Right atrium auricular region (tissue), 2 donors: ENCODE data around the gene B4GAT1. TPM values are rescaled to one million over a fixed set of nuclear protein-coding genes. Genes with fewer than 3 reads are reported as not detected.
A peak's percentile ranks its signal among the peaks of the same experiment; 100 is the strongest.

Source experiments
- DNase-seq: peaks from one replicate; pipeline ENCODE4 v3.0.0-alpha.2; 2019; ENCODE audit warnings: low spot score
- H3K27ac ChIP-seq, 2 donors: fragments of 200-600 bp; sonication (generic); 1 replicate in 1 of 2; 2 replicates in 1 of 2; pipeline ENCODE4 v1.5.1; 2016 to 2019
- H3K27me3 ChIP-seq, 2 donors: fragments of 200-600 bp; sonication (generic); one replicate each; pipeline versions ENCODE4 v1.5.1 to v1.6.0; 2017 to 2019
- H3K36me3 ChIP-seq: fragments of 200-600 bp; sonication (generic); one replicate; pipeline ENCODE4 v1.5.1; 2016
- H3K4me1 ChIP-seq, 2 donors: fragments of 200-600 bp; sonication (generic); one replicate each; pipeline versions ENCODE4 v1.5.1 to v1.6.0; 2017 to 2019
- H3K4me3 ChIP-seq, 2 donors: fragments of 200-600 bp; sonication (generic); 1 replicate in 1 of 2; 2 replicates in 1 of 2; pipeline ENCODE4 v1.5.1; 2017 to 2019; ENCODE audit warnings: mild to moderate bottlenecking in 1 of 2, moderate library complexity in 1 of 2
- H3K9me3 ChIP-seq, 2 donors: fragments of 200-600 bp; sonication (generic); one replicate each; pipeline ENCODE4 v1.5.1; 2019
- total RNA-seq, 2 donors: library from RNA; depleted of rRNA; stranded (reverse); fragments of >200 nt; gene quantifications; one replicate each; pipeline ENCODE4 v1.1.0, GENCODE V29; 2016
- TF ChIP-seq, protein P1 (sequence below), 2 donors: fragments of 200-600 bp; sonication (generic); IDR thresholded peaks; one replicate each; pipeline ENCODE4 v1.5.1; 2019; ENCODE audit warnings: antibody characterized with exemption in 2 of 2

The B4GAT1 gene
- total RNA-seq, 2 donors from 2014 or later = 61.1 to 64.3 TPM

DNA sequence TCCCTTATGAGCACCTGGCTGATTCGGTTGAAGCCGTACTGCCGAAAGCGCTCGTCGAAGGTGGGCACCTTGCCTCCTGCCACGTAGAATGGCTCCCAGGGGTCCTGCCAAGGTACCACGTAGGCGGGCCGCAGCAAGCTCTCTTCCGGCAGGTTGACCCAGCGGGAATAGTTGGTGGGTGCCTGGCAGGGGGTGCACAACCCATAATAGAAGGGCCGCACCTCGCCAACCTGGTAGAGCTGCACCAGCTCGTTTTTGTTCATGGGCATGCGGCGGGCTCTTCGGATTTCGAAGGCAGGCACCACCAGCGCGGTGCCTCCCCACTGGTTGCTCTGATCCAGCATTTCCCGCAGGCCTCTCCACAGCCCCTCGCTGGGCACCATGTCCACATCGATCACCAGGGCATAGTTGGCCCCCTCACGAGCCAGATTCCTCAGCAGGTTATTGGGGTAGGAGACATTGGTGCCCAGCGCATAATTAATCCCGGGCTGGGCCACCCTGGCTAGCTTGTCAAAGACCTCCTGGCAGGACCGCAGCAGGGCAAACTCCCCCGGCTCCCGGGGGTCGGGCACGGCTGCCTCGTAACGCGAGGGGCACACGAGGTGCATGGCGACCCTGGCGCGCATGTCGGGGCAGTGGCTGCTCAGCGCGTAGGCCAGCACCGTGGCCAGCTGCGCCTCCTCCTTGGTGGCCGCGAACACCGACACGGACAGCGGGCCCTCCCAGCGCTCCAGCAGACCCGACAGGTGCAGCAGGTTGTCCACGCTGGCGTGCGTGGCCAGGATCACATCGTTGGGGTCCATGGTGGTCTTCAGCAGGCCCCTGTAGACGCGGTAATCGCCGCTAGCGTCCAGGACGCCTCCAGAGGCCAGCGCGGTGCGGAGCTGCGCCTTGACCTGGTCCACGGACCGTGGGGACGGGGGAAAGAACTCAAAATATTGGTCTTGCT, 679 bp downstream of the B4GAT1 start:
- Histone ChIP-seq H3K27ac (peak overlapping the region; percentile 77 to 91), H3K36me3 (peaks cover under 1% of the 10 kb centered on the region), H3K27me3 (no peaks in the 10 kb centered on the region), H3K4me1 (peaks cover 0 to 39% of the 10 kb centered on the region in 2 donors), H3K9me3 (no peaks in the 10 kb centered on the region), H3K4me3 (peak overlapping the region; percentile 72 to 85)
- TF ChIP-seq, protein P1, sequence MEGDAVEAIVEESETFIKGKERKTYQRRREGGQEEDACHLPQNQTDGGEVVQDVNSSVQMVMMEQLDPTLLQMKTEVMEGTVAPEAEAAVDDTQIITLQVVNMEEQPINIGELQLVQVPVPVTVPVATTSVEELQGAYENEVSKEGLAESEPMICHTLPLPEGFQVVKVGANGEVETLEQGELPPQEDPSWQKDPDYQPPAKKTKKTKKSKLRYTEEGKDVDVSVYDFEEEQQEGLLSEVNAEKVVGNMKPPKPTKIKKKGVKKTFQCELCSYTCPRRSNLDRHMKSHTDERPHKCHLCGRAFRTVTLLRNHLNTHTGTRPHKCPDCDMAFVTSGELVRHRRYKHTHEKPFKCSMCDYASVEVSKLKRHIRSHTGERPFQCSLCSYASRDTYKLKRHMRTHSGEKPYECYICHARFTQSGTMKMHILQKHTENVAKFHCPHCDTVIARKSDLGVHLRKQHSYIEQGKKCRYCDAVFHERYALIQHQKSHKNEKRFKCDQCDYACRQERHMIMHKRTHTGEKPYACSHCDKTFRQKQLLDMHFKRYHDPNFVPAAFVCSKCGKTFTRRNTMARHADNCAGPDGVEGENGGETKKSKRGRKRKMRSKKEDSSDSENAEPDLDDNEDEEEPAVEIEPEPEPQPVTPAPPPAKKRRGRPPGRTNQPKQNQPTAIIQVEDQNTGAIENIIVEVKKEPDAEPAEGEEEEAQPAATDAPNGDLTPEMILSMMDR (IDR thresholded peaks at IDR 0.05) = no peak
- DNase-seq = no peak

DNA sequence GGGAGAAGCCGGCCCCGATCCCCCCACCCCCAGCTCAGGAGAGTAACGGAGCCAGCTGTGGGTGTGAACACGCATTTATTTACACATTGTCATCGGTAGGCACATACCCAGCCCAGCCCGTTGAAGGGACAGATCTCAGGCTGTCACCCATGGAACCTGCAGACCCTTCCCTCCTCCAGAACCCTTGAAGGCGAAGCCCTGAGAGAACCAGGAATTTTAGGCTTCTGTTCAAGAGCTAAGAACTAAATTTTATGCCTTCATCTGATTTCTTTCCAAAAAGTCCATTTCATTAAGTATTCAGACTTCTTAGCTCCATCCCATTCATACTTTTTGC, 2.1 kb downstream of the B4GAT1 start:
- H3K36me3 ChIP-seq = peaks cover 15% of the 10 kb centered on the region
- H3K27ac ChIP-seq = peak overlapping the region; percentile 60 to 66
- H3K4me3 ChIP-seq = peak overlapping the region; percentile 62 to 81
- peaks cover 0 to 39% of the 10 kb centered on the region in 2 donors for H3K4me1 ChIP-seq
- TF ChIP-seq, protein P1 (IDR thresholded peaks at IDR 0.05) = no peak
- DNase-seq = no peak
- no peaks in the 10 kb centered on the region for H3K9me3 ChIP-seq
- H3K27me3 ChIP-seq = no peaks in the 10 kb centered on the region

DNA sequence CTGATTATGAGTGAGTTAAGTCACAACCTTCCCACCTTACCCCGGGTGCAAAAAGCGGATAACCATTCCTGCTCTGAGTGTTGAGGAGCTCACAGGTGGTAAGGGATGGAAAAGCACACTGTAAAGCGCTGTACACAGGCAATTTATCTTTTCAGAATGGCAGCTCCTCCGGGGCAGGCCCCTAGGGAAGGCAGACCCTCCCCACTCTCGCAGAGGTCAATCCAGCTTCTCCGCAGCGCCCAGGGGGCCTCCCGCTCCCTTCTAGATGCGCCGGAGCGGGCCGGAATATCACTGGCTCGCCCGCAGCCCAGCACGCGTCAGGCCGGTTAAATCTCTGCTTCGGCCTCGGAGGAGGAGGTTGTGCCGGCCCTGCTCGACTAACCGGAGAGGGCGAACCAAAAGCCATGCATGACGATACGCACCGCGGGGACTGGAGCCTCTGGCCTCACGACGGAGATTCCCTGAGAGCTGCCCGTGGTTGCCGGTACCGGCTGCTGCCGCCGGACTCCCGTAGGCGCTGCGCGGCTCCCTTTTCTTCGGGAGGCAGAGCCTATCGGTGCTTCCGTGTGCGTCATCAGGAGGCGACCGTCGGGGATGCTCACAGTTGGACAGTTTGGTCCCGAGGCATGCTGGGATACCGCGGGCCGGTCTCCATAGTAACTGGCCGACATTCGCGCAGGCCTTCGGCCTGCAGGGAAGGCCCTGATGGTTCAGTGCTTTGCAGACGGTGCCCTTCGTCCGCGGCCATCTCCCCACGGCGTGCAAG, 2.7 kb downstream of the B4GAT1 start, which contains the start of gene BRMS1:
BRMS1 (minus strand) TSS at position 555 of the 766 bp plus-strand sequence. CDS start 2,870 bp downstream, outside the sequence.
- Histone ChIP-seq H3K4me1 (peaks cover 0 to 39% of the 10 kb centered on the region in 2 donors), H3K27me3 (no peaks in the 10 kb centered on the region), H3K36me3 (peaks cover 21% of the 10 kb centered on the region), H3K27ac (peak within 1 kb of the TSS; percentile 60 to 77), H3K9me3 (no peaks in the 10 kb centered on the region), H3K4me3 (peak within 1 kb of the TSS; percentile 62 to 81)
- TF ChIP-seq, protein P1 (IDR thresholded peaks at IDR 0.05) = peak in 1 of 2 donors; percentile 40
- peak; percentile 98 for DNase-seq

DNA sequence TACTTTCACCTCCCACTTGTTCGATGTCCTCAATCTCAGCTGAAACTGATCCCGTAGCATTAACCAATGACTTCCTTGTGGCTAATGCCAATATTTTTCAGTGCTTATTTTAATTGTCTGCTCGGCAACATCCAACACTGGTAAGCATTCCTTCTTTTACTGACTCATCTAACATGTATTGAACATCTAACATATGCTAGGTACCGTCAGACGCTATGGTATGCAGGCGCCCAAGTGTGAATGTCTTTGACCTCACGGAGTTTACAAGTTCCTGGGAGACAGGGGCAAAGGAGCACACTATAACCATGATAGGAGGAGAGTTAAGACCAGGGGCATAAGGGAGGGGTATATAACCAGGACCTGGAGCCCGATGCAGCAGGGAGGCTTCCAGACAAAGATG, 4.3 kb downstream of the B4GAT1 start:
- peaks cover 30% of the 10 kb centered on the region for H3K36me3 ChIP-seq

GRCh38 chr11:66341502-66342126, 5.8 kb downstream of the B4GAT1 start:
- H3K4me1 ChIP-seq = peaks cover 0 to 34% of the 10 kb centered on the region in 2 donors
- no peaks in the 10 kb centered on the region for H3K27me3 ChIP-seq
- no peaks in the 10 kb centered on the region for H3K9me3 ChIP-seq
- TF ChIP-seq, protein P1 (IDR thresholded peaks at IDR 0.05) = no peak
- no peak overlapping the region for H3K4me3 ChIP-seq
- DNase-seq = no peak
- no peak overlapping the region for H3K27ac ChIP-seq
- H3K36me3 ChIP-seq = peaks cover 35% of the 10 kb centered on the region

More for the DNA sequence above, 4.3 kb downstream of the B4GAT1 start:
- no peak for DNase-seq
- TF ChIP-seq, protein P1 (IDR thresholded peaks at IDR 0.05) = no peak
- H3K4me1 ChIP-seq = peaks cover 0 to 34% of the 10 kb centered on the region in 2 donors
- no peaks in the 10 kb centered on the region for H3K27me3 ChIP-seq
- H3K27ac ChIP-seq = no peak overlapping the region
- H3K4me3 ChIP-seq = no peak overlapping the region
- no peaks in the 10 kb centered on the region for H3K9me3 ChIP-seq
